ENCODE results near the gene ARNT2.

The ARNT2 gene

GRCh38 chr15:80395616-80396015 lies 8.6 kb upstream of the ARNT2 start:
- no peak overlapping the region for H2AFZ ChIP-seq (ENCODE audit: low read length)
- no peak for DNase-seq
- no peaks in the 10 kb centered on the region for H4K20me1 ChIP-seq (ENCODE audit: insufficient read depth, low read length)
- no peak overlapping the region for H3K9ac ChIP-seq (ENCODE audit: low read length)
- H3K4me3 ChIP-seq (ENCODE audit: low read length), result no peak overlapping the region
- no peaks in the 10 kb centered on the region for H3F3A ChIP-seq (ENCODE audit: insufficient read depth, low read length)
- TF ChIP-seq EZH2 (optimal IDR thresholded peaks at IDR 0.05; ENCODE audit: low read depth, low read length), result no peak
- TF ChIP-seq EZH2phosphoT487 (IDR thresholded peaks at IDR 0.05; ENCODE audit: low read length), result no peak
- TF ChIP-seq CTCF (IDR thresholded peaks at IDR 0.05; ENCODE audit: low read length), result no peak
- no peaks in the 10 kb centered on the region for H3K36me3 ChIP-seq (replicated peaks; ENCODE audit: insufficient read depth, low read length)
- no peak overlapping the region for H3K27ac ChIP-seq (ENCODE audit: low read length)
- H3K4me2 ChIP-seq (ENCODE audit: low read depth, low read length), result no peak overlapping the region
- no peaks in the 10 kb centered on the region for H3K79me2 ChIP-seq (ENCODE audit: low read length)
- H3K9me3 ChIP-seq (replicated peaks; ENCODE audit: insufficient read depth, low read length), result no peaks in the 10 kb centered on the region
- no peaks in the 10 kb centered on the region for H3K9me2 ChIP-seq (replicated peaks; ENCODE audit: insufficient read depth, low read length)
- H3K4me1 ChIP-seq (ENCODE audit: low read length), result no peaks in the 10 kb centered on the region
- no peaks in the 10 kb centered on the region for H3K27me3 ChIP-seq (replicated peaks; ENCODE audit: insufficient read depth, low read length)

GRCh38 chr15:80396096-80396495 lies 8.1 kb upstream of the ARNT2 start:
- no peak for DNase-seq
- H3K36me3 ChIP-seq (replicated peaks; ENCODE audit: insufficient read depth, low read length), result no peaks in the 10 kb centered on the region
- no peak overlapping the region for H3K27ac ChIP-seq (ENCODE audit: low read length)
- no peak overlapping the region for H3K4me3 ChIP-seq (ENCODE audit: low read length)
- H3F3A ChIP-seq (ENCODE audit: insufficient read depth, low read length), result no peaks in the 10 kb centered on the region
- H3K9me3 ChIP-seq (replicated peaks; ENCODE audit: insufficient read depth, low read length), result no peaks in the 10 kb centered on the region
- no peak overlapping the region for H3K9ac ChIP-seq (ENCODE audit: low read length)
- no peak overlapping the region for H3K4me2 ChIP-seq (ENCODE audit: low read depth, low read length)
- no peak overlapping the region for H2AFZ ChIP-seq (ENCODE audit: low read length)
- H3K79me2 ChIP-seq (ENCODE audit: low read length), result no peaks in the 10 kb centered on the region
- H3K4me1 ChIP-seq (ENCODE audit: low read length), result no peaks in the 10 kb centered on the region
- no peaks in the 10 kb centered on the region for H3K9me2 ChIP-seq (replicated peaks; ENCODE audit: insufficient read depth, low read length)
- no peaks in the 10 kb centered on the region for H4K20me1 ChIP-seq (ENCODE audit: insufficient read depth, low read length)
- H3K27me3 ChIP-seq (replicated peaks; ENCODE audit: insufficient read depth, low read length), result no peaks in the 10 kb centered on the region
- TF ChIP-seq EZH2phosphoT487 (IDR thresholded peaks at IDR 0.05; ENCODE audit: low read length) (no peak), EZH2 (optimal IDR thresholded peaks at IDR 0.05; ENCODE audit: low read depth, low read length) (no peak), CTCF (IDR thresholded peaks at IDR 0.05; ENCODE audit: low read length) (no peak)

- Histone ChIP-seq H2AFZ (ENCODE audit: low read length) (no peak overlapping the region), H3K27me3 (replicated peaks; ENCODE audit: insufficient read depth, low read length) (no peaks in the 10 kb centered on the region), H3K9ac (ENCODE audit: low read length) (no peak overlapping the region), H3K9me3 (replicated peaks; ENCODE audit: insufficient read depth, low read length) (no peaks in the 10 kb centered on the region), H3F3A (ENCODE audit: insufficient read depth, low read length) (no peaks in the 10 kb centered on the region), H3K27ac (ENCODE audit: low read length) (no peak overlapping the region), H4K20me1 (ENCODE audit: insufficient read depth, low read length) (no peaks in the 10 kb centered on the region), H3K36me3 (replicated peaks; ENCODE audit: insufficient read depth, low read length) (no peaks in the 10 kb centered on the region), H3K4me2 (ENCODE audit: low read depth, low read length) (no peak overlapping the region), H3K9me2 (replicated peaks; ENCODE audit: insufficient read depth, low read length) (no peaks in the 10 kb centered on the region), H3K4me1 (ENCODE audit: low read length) (no peaks in the 10 kb centered on the region), H3K79me2 (ENCODE audit: low read length) (no peaks in the 10 kb centered on the region), H3K4me3 (ENCODE audit: low read length) (no peak overlapping the region)
- no peak for TF ChIP-seq EZH2phosphoT487 (IDR thresholded peaks at IDR 0.05; ENCODE audit: low read length)
- no peak for TF ChIP-seq CTCF (IDR thresholded peaks at IDR 0.05; ENCODE audit: low read length)
- no peak for TF ChIP-seq EZH2 (optimal IDR thresholded peaks at IDR 0.05; ENCODE audit: low read depth, low read length)
- no peak for DNase-seq
These were observed 4.7 kb upstream of the ARNT2 start for GRCh38 chr15:80399508-80399907.
